HG02981 (cell line): ENCODE results near the gene PRSS16.
A peak's percentile ranks its signal among the peaks of the same experiment; 100 is the strongest.
"Not testable (repeated sequence)": the region's sequence is repeated elsewhere in the genome, so short reads cannot be mapped to it uniquely, and the experiment has no call there.

Experiments used
- ATAC-seq: cut with Tn5 transposase; IDR thresholded peaks from one replicate; pipeline ENCODE4 v1.9.1; 2021; ENCODE audit warnings: mild to moderate bottlenecking, moderate library complexity; ENCODE audit not compliant: unreplicated experiment

PRSS16 gene

DNA sequence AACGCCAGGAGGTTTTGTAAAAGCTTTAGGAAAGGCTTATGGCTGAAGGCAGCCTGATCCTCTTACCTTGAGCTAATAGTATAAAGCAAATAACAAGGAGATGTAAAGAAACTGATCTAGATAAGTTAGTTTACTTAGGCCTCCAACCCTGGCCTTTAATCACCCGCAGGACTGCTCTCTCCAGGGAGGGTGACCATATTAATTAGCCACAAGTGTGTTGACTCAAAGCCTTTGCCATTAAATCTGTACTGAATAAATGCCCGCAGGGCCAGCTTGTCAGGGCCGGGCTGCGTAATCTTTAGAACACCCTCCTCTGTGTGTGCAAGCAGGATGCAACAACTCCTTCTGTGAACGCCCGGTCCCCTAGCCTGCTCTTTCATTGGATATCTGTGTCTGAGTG lies 6.1 kb upstream of the PRSS16 start:
- no peak for ATAC-seq

DNA sequence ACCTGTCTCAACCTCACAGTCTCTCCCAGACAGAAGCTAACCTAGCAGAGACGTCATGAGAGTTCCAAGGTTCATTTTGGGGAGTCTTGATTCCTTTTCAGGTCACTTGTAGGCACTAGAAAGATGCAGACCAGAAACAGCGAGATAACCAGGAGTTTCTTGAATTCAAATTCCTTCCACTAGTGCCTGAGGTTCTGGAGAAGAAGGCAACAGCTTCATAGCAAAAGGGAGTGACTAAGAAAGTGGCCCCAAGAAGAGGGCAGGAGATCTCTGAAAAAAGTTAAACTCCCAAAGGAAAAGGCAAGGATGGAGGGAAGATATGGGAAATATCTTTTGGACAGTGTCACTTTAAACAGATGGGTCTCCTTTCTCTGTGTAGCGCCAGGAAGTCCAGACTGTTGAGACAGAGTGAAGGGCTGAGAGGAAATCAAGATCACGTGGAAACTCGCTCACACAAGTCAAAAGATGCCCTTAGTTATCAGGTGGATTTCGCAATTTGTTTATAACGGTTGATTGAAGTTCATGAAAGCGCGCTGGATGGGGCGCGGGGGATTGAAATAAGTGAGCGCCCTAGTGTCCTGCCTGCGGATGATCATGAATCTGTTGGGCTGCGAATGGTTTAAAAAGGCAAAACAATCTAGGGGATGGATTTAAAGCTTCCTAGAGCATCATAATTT lies 4.8 kb upstream of the PRSS16 start:
- ATAC-seq = no peak

DNA sequence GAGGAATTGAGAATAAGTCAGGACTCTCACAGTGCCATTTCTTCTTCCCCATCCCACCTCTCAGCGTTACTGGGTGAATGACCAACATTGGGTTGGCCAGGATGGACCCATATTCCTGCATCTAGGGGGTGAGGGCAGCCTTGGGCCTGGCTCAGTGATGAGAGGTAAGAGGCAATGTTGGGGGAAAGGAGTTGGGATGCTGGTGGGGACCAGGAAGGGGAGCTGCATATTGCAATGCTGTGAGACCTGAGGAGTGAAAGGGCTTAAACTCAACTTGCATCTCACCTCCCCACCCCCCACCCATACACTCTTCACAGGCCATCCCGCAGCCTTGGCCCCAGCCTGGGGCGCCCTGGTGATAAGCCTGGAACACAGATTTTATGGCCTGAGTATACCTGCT lies 1.3 kb downstream of the PRSS16 start:
- ATAC-seq = no peak

DNA sequence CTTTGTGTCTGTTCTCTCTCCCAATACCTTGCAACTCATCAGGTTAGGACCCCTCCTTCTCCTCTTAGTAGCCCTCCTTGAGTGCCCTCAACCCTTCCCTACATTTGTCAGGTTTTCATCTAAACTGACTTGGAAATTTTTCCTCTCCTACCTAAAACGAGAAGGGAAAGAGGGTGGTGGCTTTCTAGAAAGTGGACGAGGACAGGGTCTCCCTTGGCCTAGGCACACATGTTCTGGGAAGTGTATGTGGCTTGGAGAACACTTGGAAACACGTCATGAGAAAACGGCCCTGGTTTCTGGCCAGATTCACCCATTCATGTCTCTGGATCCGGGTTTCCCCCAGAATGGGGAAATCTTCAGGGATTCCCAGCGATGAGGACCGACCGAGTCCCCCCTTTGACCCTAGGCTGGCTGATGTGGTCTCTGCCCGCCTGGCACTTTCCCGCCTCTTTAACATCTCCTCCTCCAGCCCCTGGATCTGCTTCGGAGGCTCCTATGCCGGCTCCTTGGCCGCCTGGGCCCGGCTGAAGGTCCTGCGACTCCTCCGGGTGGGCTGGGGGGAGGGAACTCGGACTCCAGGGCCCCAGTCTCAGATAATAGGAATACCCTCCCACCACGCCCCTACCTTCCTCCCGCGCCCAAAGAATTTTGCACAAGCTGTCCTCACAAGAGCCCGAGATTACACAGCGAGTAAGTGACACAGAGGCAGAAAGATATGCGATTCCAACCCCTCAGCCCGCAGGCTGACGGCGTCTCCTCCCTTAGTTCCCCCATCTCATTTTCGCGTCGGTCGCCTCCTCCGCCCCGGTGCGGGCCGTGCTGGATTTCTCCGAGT lies 3.0 kb downstream of the PRSS16 start:
- no peak for ATAC-seq

DNA sequence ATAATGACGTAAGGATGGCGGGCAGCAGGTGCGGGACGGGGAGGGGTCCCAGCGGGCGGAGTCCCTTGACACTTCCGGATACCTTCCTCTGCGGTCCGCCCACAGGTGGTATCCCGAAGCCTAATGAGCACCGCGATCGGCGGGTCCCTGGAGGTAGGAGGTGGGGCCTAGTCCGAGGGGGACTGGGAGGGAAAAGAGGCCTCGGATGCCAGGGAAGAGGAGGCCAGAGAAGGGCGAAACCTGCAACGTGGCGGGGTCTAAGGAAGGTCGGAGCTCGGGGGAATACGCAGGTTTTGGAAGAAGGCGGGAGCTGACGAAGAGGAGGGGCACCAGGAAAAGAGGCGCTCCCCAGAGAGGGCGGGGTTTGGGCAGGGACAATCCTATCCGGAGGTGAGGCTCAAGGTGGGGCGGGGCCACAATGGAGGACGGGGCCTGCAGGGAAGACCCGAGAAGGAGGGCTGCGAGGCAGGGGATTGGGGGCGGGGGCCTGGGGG lies 3.7 kb downstream of the PRSS16 start:
- ATAC-seq = peak; percentile 62

DNA sequence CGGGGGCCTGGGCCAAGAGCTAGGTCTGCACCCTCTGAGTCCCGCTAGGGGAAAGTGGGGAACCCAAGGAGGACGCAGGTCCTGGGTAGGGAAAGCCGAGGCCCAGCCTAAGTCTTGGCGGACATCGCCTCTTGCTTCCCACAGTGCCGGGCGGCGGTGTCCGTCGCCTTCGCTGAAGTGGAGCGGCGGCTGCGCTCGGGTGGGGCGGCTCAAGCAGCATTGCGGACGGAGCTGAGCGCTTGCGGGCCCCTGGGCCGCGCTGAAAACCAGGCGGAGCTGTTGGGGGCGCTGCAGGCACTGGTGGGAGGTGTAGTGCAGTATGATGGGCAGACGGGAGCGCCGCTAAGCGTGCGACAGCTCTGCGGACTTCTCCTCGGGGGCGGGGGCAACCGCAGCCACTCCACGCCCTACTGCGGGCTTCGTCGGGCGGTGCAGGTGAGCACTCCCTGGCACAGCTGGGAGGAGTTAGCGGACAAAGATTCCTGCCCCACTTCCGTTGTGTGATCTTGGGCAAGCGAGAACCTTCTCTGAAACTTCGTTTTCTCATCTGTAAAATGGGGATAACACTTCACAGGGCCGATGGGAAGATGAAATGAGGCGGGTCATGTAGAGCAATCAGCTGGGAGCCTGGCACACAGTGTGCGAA lies 4.2 kb downstream of the PRSS16 start:
- peak; percentile 72 for ATAC-seq

DNA sequence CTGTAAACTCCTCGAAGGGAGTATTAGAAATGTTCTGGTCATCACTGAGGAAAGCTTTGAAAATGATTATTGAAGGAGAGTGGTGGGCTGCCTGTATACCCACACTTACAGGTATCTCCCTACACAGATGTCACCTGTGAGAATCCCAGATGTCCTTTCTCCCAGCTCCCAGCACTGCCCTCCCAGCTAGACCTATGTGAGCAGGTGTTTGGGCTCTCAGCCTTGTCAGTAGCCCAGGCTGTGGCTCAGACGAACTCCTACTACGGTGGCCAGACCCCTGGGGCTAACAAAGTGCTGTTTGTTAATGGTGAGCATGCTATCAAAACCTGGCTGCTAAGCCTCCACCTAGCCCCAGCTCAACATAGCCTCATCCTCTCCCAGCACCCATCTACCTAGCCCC lies 7.1 kb downstream of the PRSS16 start:
- ATAC-seq = no peak

DNA sequence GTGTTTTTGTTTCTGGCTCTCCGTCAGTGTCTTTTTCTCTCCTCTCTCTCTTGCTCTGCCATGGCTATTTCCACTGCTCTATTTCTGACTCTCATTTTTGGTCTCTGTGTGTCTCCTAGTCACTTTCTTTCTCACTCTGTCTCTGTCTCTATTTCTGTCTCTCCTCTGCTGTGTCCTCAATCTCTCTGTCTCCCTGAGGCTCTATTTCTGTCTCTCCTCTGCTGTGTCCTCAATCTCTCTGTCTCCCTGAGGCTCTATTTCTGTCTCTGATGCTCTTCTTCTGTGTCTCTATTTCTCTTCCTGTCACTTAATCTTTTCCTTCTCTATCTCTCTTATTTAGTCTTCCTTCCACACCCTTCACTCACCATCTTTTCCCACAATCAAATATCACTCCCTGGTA lies 8.4 kb downstream of the PRSS16 start:
- ATAC-seq = no peak

DNA sequence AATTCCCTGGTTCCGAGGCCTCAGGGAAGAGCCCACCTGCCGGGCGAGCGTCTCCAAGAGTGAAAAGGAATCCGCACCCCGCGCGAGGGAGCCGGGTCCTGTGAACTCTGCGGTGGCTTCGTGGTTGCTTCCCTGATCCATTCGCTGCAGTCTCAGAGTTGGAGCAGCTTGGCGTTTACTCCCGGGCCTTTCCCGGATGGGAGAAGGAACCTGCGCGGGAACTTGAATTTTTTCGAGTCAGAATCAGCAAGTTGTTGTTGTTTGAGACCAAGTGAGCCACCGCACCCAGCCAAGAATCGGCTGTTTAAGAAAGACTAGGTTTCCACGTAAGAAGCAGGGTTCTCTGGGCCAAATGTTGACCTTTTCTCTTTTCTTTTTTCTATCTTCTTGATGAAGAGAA lies 12.9 kb downstream of the PRSS16 start:
- no peak for ATAC-seq

DNA sequence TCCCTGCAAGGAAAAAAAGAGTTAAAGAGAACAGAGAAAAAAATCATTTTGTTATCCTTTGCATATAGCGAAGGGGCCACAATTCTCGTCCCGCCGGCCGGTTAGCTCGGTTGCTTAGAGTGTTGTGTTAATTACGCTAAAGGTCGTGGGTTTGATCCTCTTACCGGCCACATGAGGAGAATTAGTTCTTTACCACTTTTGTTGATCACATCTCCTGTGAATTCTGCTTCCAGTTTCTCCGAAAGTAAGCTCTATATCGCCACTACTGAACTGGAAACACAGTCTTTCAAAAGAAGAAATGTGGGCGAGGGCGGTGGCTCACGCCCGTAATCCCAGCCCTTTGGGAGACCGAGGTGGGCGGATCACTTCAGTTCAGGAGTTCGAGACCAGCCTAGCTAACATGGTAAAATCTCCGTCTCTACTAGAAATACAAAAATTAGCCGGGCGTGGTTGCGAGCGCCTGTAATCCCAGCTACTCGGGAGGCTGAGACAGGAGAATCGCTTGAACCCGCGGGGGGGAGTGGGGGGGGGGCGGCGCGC lies 13.4 kb downstream of the PRSS16 start:
- no peak for ATAC-seq

DNA sequence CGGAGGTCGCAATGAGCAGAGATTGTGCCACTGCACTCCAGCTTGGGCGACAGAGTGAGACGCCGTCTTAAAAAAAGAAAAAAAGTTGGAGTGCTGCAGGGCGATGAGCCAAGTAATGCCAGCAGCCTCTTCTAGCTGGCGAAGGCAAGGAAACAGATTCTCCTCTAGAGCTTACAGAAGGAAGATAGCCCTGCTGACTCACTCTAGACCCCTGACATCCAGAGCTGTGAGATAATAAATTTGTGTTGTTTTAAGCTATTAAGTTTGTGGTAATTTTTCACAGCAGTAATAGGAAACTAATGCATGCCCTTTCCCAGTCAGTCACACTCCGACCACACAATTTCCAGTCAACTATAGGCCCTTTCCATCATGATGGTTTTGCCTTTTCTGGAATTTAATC lies 16.4 kb downstream of the PRSS16 start:
- ATAC-seq = no peak

DNA sequence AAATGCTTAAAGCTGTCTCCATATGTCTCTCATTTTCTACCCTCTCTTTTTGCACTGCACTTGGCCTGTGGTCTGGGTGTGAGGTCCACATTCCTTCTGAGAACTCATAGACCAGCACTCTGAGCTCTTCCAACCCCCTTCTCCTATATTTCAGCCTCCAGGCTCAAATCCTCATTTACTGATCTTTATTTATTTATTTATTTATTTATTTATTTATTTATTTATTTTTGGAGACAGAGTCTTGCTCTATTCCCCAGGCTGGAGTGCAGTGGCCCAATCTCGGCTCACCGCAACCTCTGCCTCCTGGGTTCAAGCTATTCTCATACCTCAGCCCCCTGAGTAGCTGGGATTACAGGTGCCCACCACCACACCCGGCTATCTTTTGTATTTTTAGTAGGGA lies 19.5 kb downstream of the PRSS16 start:
- ATAC-seq = not testable (repeated sequence)

DNA sequence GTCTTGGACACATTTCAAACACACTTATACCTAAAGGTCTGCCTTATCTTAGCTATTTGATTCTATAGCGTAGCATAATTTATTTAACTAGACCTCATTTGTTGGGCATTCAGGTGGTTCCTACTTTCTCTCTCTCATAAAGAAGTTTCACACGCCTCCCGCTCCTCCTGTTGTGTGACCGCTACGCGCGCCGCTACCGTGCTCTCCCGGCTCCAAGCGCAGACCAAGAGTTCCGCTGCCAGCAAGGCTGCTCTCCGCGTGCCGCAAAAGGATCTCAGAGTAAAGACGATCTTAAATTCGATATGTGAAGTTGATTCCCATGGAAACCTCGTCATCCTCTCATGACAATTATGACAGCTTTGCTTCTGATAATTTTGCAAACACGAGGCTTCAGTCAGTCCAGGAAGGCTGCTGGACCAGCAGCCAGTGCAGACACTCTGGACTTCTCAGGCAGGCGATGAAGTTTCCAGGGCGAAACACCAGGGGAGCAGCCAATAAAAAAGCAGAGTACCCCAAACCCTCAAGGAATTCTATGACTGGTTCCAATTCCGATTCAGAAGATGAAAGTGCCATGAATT lies 20.4 kb downstream of the PRSS16 start:
- ATAC-seq = no peak

DNA sequence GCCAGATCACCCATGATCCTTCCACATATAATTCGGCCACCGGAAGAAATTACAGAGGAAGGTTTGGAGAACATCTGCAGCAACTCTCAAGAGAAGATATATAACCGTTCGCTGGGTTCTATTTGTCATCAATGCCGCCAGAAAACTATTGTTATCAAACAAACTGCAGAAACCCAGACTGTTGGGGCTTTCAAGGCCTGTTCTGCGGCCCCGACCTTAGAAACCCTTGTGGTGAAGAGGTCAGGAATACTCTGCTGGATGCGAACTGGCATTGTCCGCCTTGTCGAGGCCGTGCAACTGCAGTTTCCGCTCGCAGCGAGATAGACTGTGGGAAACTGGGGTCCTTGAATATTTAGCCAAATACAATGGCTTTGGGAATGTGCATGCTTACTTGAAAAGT lies 21.3 kb downstream of the PRSS16 start:
- ATAC-seq = no peak

DNA sequence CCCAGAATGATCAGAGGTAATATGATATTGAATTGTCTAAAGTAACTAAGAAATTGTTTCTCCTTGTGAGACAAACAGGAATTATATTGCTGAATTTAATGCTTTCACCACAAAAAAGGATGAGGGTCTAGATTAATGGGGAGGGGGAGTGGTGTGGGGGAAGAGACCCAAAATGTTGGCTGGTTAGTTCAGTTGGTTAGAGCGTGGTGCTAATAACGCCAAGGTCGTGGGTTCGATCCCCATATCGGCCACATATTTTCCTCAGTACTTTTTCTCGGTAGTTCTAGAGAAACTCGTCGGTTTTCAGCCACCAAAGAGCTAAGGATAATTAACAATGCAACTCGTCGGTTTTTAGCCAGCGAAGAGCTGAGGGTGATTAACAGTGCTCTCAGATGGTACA lies 26.3 kb downstream of the PRSS16 start:
- no peak for ATAC-seq

DNA sequence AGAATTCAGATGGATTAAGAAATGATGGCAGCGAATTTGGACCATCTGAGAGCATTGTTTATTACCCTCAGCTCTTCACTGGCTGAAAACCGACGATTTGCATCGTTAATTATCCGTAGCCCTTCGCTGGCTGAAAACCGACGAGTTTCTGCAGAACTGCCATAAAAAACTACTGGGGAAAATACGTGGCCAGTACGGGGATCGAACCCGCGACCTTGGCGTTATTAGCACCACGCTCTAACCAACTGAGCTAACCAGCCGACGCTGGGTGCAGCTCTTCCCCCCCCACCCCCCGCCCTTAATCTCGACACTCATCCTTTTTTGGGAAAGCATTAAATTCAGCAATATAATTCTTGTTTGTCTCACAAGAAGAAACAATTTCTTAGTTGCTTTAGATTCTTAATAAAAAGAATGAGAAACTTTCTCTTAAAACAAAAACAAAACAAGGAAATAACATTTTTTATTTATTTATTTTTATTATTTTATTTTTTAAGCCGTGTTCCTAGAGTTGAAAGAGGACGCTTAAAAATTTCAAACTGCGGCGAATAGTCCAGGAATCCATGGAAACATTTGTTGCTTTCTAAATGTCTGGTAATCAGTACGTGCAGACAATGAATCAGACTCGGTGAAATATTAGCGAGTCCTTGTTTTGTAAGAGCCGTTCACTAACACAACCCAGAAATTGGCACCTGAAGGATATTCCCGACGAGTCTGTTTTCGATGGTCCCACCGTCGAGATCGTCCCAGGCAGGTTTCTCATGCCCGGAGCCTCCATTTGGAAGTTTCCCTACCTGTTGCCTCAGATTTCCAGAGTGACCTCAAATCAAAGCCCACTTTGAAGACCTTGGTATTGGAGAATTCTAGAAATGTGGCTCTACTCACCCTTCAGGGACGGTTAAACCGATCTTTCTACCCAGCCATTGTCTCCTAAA lies 27.8 kb downstream of the PRSS16 start:
- ATAC-seq = no peak

DNA sequence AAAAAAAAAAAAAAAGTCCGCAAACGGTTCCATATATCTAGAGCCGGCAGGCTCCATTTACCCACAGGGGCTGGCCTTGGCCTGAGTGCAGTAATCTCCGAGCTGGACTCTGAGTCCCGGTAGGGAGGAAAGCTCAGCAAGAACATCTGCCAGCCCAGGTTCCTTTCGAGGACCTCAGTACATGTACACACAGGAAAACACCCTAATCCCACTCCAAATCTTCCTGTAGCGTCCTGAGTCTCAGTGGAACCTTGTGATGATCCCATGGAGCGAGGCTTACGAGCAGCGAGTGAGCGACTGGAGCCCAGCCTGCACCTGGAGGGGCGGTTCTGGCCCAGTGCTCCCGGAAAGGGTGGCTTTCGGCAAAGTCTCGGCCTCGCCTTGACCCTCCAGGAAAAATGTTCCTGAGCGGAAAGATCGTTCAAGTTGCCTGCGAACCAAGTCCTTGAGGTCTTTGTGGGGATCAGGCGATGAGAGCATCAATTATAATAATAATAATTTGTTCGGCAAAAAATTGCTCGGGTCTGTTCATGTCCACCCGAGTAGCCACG lies 32.1 kb downstream of the PRSS16 start:
- ATAC-seq = no peak

DNA sequence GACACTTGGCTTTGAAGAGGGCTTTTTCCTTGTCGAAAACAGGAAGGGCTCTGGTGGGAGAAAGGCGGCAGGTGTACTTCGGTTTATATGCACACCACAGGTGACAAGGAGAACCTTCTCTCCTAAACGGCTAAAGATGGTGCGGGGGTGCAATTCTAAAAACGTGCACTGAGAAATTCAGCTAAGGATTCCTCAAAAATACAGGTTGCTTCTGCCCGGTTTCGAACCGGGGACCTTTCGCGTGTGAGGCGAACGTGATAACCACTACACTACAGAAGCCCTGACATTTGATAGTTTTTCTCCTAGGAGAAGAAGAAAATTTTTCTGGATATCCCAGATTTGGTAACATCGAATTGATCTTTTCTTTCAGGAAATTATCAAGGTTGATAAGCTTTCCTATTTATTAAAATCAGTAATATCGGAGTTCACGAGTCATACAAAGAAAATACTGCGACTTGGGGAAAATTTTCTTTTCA lies 32.6 kb downstream of the PRSS16 start:
- ATAC-seq = no peak

DNA sequence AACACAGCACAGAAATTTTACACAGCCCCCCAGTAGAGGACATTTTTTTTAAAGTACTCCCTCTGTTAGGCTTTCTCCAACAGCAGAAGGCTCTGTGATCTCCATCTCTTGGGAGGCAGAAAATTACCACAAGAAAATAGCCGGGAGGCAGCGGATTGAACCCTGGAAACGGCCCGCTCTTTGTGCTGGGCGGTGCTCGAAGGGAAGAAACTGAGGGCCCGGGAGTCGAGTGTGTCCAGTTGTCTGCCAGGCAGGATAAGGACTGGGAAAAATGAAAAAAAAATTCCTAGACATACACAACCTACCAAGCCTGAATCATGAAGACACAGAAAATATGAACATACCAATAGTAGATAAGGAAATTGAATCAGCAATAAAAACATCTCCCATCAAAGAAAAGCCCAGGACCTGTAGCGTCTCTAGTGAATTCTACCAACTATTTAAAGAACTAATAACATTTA lies 33.1 kb downstream of the PRSS16 start:
- ATAC-seq = no peak

DNA sequence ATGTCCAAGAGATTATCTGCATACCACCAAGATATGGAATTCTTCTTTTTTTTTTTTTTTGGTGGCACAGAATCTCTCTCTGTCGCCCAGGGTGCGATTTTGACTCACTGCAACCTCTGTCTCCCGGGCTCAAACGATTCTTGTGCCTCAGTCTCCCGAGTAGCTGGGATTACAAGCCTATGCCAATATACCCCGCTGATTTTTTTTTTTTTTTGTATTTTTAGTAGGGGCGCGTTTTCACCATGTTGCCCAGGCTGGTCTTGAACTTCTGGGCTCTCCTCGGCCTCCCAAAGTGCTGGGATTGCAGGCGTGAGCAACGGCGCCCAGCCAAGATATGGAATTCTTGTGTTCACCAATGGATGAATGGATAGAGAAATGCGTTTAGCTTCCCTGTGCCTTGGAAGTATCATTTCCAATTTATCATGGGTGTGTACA lies 33.6 kb downstream of the PRSS16 start:
- no peak for ATAC-seq
